Endothelial cell of umbilical vein (primary cell): Measurements from ENCODE around the gene P2RY11. TPM values are rescaled to one million over a fixed set of nuclear protein-coding genes. Genes with fewer than 3 reads are reported as not detected.

Experiments used
- BruUV-seq: library from RNA; stranded (reverse); fragments of 400-500 nt; replicated peaks from 2 replicates; lab custom pipeline; 2021; lab: Mats Ljungman, UMichigan
- CTCF ChIA-PET: fragments of 300-600, 350-600 bp; sonication (Branson Sonifier 250); formaldehyde crosslinking; loops from one replicate; lab custom pipeline; 2021; ENCODE audit warnings: antibody characterized with exemption, inconsistent platforms; lab: Charles Lee
- POLR2A ChIA-PET: fragments of 300-600, 350-600 bp; sonication (Branson Sonifier 250); formaldehyde crosslinking; loops from one replicate; lab custom pipeline; 2021; ENCODE audit warnings: antibody characterized with exemption, inconsistent platforms; lab: Charles Lee
- DNase-seq: peaks from one replicate; pipeline ENCODE4 v3.0.0-alpha.2; 2011; ENCODE audit warnings: low read depth, low spot score
- FAIRE-seq: peaks from 2 replicates; lab custom pipeline; 2011; peaks lifted over from hg19 to GRCh38; lab: Jason Lieb, UNC
- H2AFZ ChIP-seq: 2 replicates; pipeline ENCODE4 v1.6.0; 2012; ENCODE audit warnings: low read depth, low read length, control low read depth, inconsistent platforms
- H3K27ac ChIP-seq: 2 replicates; pipeline ENCODE4 v1.5.1; 2011; ENCODE audit warnings: low read depth, mild to moderate bottlenecking, control low read depth, low read length, moderate library complexity; ENCODE audit not compliant: insufficient read depth
- H3K27me3 ChIP-seq, 2 experiments: 2 replicates each; pipeline versions ENCODE4 v1.6.0 to v1.6.1; 2011; ENCODE audit warnings: low read length in 2 of 2, mixed read lengths in 1 of 2; ENCODE audit not compliant: control insufficient read depth in 2 of 2, insufficient read depth in 2 of 2
- H3K36me3 ChIP-seq, 2 experiments: 2 replicates in 1 of 2; 3 replicates in 1 of 2; pipeline ENCODE4 v1.5.1; 2011; ENCODE audit warnings: low read length in 2 of 2, mild to moderate bottlenecking in 1 of 2, moderate library complexity in 1 of 2; ENCODE audit not compliant: control insufficient read depth in 2 of 2, insufficient read depth in 2 of 2; ENCODE audit errors: extremely low read depth in 1 of 2
- H3K4me1 ChIP-seq: 3 replicates; pipeline ENCODE4 v1.5.1; 2011; ENCODE audit warnings: mild to moderate bottlenecking, low read length; ENCODE audit not compliant: control insufficient read depth, insufficient read depth; ENCODE audit errors: extremely low read depth
- H3K4me2 ChIP-seq: 2 replicates; pipeline ENCODE4 v1.6.1; 2011; ENCODE audit warnings: low read length, control low read depth, mixed read lengths; ENCODE audit not compliant: insufficient read depth
- H3K4me3 ChIP-seq, 3 experiments: fragments of 200-600 bp in 1 of 3; sonication (generic), shearing (Covaris generic) in 1 of 3; replicated peaks in 1 of 3; 2 replicates each; pipeline ENCODE4 v1.5.1; 2011 to 2016; ENCODE audit warnings: control low read depth in 3 of 3, low read length in 3 of 3, mild to moderate bottlenecking in 2 of 3, inconsistent platforms in 1 of 3, low read depth in 1 of 3, moderate library complexity in 1 of 3; ENCODE audit not compliant: insufficient read depth in 1 of 3
- H3K79me2 ChIP-seq: 2 replicates; pipeline ENCODE4 v1.6.0; 2012; ENCODE audit warnings: low read length, inconsistent platforms; ENCODE audit not compliant: control insufficient read depth, insufficient read depth
- H3K9ac ChIP-seq: replicated peaks from 2 replicates; pipeline ENCODE3; 2011; ENCODE audit warnings: low read length, control low read depth; ENCODE audit not compliant: insufficient read depth; ENCODE audit errors: extremely low read depth
- H3K9me1 ChIP-seq: replicated peaks from 3 replicates; pipeline ENCODE4 v1.6.0; 2011; ENCODE audit warnings: mild to moderate bottlenecking, low read length; ENCODE audit not compliant: control insufficient read depth, insufficient read depth; ENCODE audit errors: extremely low read depth
- H3K9me3 ChIP-seq: replicated peaks from 2 replicates; pipeline ENCODE4 v1.5.1; 2012; ENCODE audit warnings: low read length, inconsistent platforms; ENCODE audit not compliant: control insufficient read depth, insufficient read depth
- H4K20me1 ChIP-seq: replicated peaks from 2 replicates; pipeline ENCODE3; 2011; ENCODE audit warnings: mild to moderate bottlenecking, low read length; ENCODE audit not compliant: control insufficient read depth, insufficient read depth; ENCODE audit errors: extremely low read depth
- EZH2 ChIP-seq: IDR thresholded peaks from 2 replicates; pipeline ENCODE4 v1.6.1; 2012; ENCODE audit warnings: borderline replicate concordance, low read depth, mild to moderate bottlenecking, moderate library complexity, low read length, inconsistent platforms; ENCODE audit not compliant: severe bottlenecking
- FOS ChIP-seq: IDR thresholded peaks from 2 replicates; pipeline ENCODE4 v1.6.1; 2011; ENCODE audit warnings: mild to moderate bottlenecking, low read length, moderate library complexity, borderline replicate concordance; ENCODE audit not compliant: insufficient read depth
- GATA2 ChIP-seq: IDR thresholded peaks from 2 replicates; pipeline ENCODE4 v1.7.0; 2011; ENCODE audit warnings: low read depth, mild to moderate bottlenecking, moderate library complexity, mixed read lengths, low read length; ENCODE audit not compliant: insufficient read length, insufficient read depth
- JUN ChIP-seq: IDR thresholded peaks from 2 replicates; pipeline ENCODE4 v1.6.1; 2011; ENCODE audit warnings: borderline replicate concordance, low read depth; ENCODE audit not compliant: insufficient read length, insufficient read depth
- MYC ChIP-seq: IDR thresholded peaks from one replicate; pipeline ENCODE4 v1.6.1; 2011; ENCODE audit warnings: mild to moderate bottlenecking, low read depth, low read length
- POLR2A ChIP-seq: IDR thresholded peaks from 2 replicates; pipeline ENCODE4 v1.6.1; 2012; ENCODE audit warnings: low read depth, mild to moderate bottlenecking, control low read depth, low read length
- POLR2AphosphoS5 ChIP-seq: IDR thresholded peaks from 2 replicates; pipeline ENCODE4 v1.6.1; 2012; ENCODE audit warnings: low read depth, mild to moderate bottlenecking, control low read depth, low read length, moderate library complexity; ENCODE audit not compliant: insufficient read depth
- dilution Hi-C: fragments of 300-500 bp; cut with MboI; formaldehyde crosslinking; loops from one replicate; pipeline ENCODE4 v1.15.0; 2019; ENCODE audit warnings: low sequenced_read_pairs; ENCODE audit not compliant: extremely low pct_ligation_motif_present
- intact Hi-C: fragments of 100-400 bp; cut with micrococcal nuclease; formaldehyde crosslinking; loops from one replicate; pipeline ENCODE4 v1.10.0; 2022
- polyA plus RNA-seq, 4 experiments: library from polyadenylated mRNA; depleted of rRNA in 3 of 4; stranded (reverse) in 3 of 4; unstranded in 1 of 4; fragments of >200 nt; gene quantifications; 2 replicates each; pipeline versions ENCODE4 v1.2.1 to v1.2.3, GENCODE V29; 2011 to 2012; ENCODE audit warnings: missing spikeins in 1 of 4
- total RNA-seq: library from RNA; stranded (reverse); gene quantifications from 2 replicates; pipeline ENCODE4 v1.2.3, GENCODE V29; 2021
- TF ChIP-seq, protein P1 (sequence below), 2 donors: IDR thresholded peaks; 1 replicate in 1 of 2; 2 replicates in 1 of 2; pipeline ENCODE4 v1.5.1; 2011; ENCODE audit warnings: low read length in 2 of 2, mild to moderate bottlenecking in 2 of 2, moderate library complexity in 2 of 2, control low read depth in 1 of 2, inconsistent platforms in 1 of 2, low read depth in 1 of 2; ENCODE audit not compliant: insufficient read depth in 1 of 2; ENCODE audit errors: extremely low read depth in 1 of 2
- TF ChIP-seq, protein P2 (sequence below): IDR thresholded peaks from 2 replicates; pipeline ENCODE4 v1.6.1; 2011; ENCODE audit not compliant: insufficient read depth, insufficient read length

The P2RY11 gene
- total and polyA plus RNA-seq, 2 donors (not counting 3 experiments of a cell fraction or from before 2014, with no cell fraction given): 3.6 to 14.6 TPM

DNA sequence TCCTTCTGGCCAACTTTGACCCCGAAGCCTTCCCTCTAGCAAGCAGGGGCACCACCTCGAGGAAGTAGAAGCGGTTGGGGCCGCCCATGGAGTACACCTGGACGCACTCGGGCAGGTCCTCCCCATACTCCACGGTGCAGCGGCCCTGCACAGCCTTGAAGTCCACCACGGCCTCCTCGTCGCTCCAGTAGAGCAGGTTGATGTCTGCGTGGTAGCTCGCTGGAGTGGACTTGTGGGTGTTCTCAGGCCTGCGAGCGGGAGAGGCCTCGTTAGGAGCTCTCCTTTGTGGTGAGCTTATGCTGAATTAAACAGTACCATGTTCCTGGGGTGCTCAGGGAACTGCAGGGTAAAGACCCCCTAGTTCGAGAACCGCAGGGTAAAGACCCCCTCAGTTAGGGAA lies 30.5 kb downstream of the P2RY11 start:
- CTCF ChIA-PET: interaction anchor here (2.4 kb wide), 1 partner anchor 108 kb away, joined by 6 read pairs; no protein-coding TSS in a partner anchor
- peaks cover 21 to 64% of the 10 kb centered on the region in 2 experiments for H3K36me3 ChIP-seq
- H3K9me3 ChIP-seq: no peaks in the 10 kb centered on the region
- DNase-seq: no peak
- no TSS peak for BruUV-seq
- no peak overlapping the region for H2AFZ ChIP-seq
- dilution Hi-C loops: no loop called here
- no peaks in the 10 kb centered on the region for H3K9me1 ChIP-seq
- intact Hi-C loops: no loop called here
- no peak overlapping the region for H3K27ac ChIP-seq
- no peak overlapping the region for H3K4me2 ChIP-seq
- TF ChIP-seq POLR2A (no peak), MYC (no peak), JUN (no peak), FOS (no peak), GATA2 (no peak), POLR2AphosphoS5 (no peak), EZH2 (no peak)
- TF ChIP-seq, protein P1, sequence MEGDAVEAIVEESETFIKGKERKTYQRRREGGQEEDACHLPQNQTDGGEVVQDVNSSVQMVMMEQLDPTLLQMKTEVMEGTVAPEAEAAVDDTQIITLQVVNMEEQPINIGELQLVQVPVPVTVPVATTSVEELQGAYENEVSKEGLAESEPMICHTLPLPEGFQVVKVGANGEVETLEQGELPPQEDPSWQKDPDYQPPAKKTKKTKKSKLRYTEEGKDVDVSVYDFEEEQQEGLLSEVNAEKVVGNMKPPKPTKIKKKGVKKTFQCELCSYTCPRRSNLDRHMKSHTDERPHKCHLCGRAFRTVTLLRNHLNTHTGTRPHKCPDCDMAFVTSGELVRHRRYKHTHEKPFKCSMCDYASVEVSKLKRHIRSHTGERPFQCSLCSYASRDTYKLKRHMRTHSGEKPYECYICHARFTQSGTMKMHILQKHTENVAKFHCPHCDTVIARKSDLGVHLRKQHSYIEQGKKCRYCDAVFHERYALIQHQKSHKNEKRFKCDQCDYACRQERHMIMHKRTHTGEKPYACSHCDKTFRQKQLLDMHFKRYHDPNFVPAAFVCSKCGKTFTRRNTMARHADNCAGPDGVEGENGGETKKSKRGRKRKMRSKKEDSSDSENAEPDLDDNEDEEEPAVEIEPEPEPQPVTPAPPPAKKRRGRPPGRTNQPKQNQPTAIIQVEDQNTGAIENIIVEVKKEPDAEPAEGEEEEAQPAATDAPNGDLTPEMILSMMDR (IDR thresholded peaks at IDR 0.05; ENCODE audit: extremely low read depth in 1 of 2, insufficient read depth in 1 of 2, low read depth in 1 of 2, low read length in 2 of 2): no peak
- TF ChIP-seq, protein P2, sequence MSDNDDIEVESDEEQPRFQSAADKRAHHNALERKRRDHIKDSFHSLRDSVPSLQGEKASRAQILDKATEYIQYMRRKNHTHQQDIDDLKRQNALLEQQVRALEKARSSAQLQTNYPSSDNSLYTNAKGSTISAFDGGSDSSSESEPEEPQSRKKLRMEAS: no peak
- H4K20me1 ChIP-seq: no peaks in the 10 kb centered on the region
- POLR2A ChIA-PET: no interaction called here
- H3K4me3 ChIP-seq: no peak overlapping the region
- H3K4me1 ChIP-seq: no peaks in the 10 kb centered on the region
- no peaks in the 10 kb centered on the region for H3K27me3 ChIP-seq
- no peak for FAIRE-seq
- no peak overlapping the region for H3K9ac ChIP-seq
- no peaks in the 10 kb centered on the region for H3K79me2 ChIP-seq
